Osteocyte (in vitro differentiated cells): ENCODE results near the gene SLC27A5. TPM values are rescaled to one million over a fixed set of nuclear protein-coding genes. Genes with fewer than 3 reads are reported as not detected.
"Not testable (repeated sequence)": the region's sequence is repeated elsewhere in the genome, so short reads cannot be mapped to it uniquely, and the experiment has no call there.

ENCODE experiments used
- DNase-seq: peaks from one replicate; pipeline ENCODE4 v3.0.0; 2021; ENCODE audit warnings: mixed read lengths; ENCODE audit not compliant: unreplicated experiment; ENCODE audit errors: extremely low spot score
- H3K27ac Mint-ChIP-seq: one replicate; pipeline ENCODE4 v1.8.0; 2021; ENCODE audit warnings: mild to moderate bottlenecking, mixed read lengths; ENCODE audit not compliant: unreplicated experiment
- H3K27me3 Mint-ChIP-seq: one replicate; pipeline ENCODE4 v1.8.0; 2021; ENCODE audit warnings: mixed read lengths; ENCODE audit not compliant: unreplicated experiment
- H3K36me3 Mint-ChIP-seq: one replicate; pipeline ENCODE4 v1.8.0; 2021; ENCODE audit warnings: mixed read lengths; ENCODE audit not compliant: unreplicated experiment
- H3K4me1 Mint-ChIP-seq: one replicate; pipeline ENCODE4 v1.8.0; 2021; ENCODE audit warnings: mixed read lengths; ENCODE audit not compliant: unreplicated experiment
- H3K4me3 Mint-ChIP-seq: one replicate; pipeline ENCODE4 v1.8.0; 2021; ENCODE audit warnings: mild to moderate bottlenecking, moderate library complexity, mixed read lengths; ENCODE audit not compliant: unreplicated experiment
- H3K9me3 Mint-ChIP-seq: one replicate; pipeline ENCODE4 v1.8.0; 2021; ENCODE audit warnings: mixed read lengths; ENCODE audit not compliant: unreplicated experiment
- CTCF ChIP-seq: fragments of 200-600 bp; sonication (generic); IDR thresholded peaks from 2 replicates; pipeline ENCODE4 v1.5.0; 2021; ENCODE audit warnings: antibody characterized with exemption, mild to moderate bottlenecking, moderate library complexity
- microRNA-seq: library from miRNA; unstranded; fragments of <30 nt; microRNA quantifications from one replicate; pipeline ENCODE4 v1.1.0, GENCODE V29; 2020; ENCODE audit not compliant: unreplicated experiment
- total RNA-seq: library from RNA; stranded (reverse); gene quantifications from 2 replicates; pipeline ENCODE4 v1.2.1, GENCODE V29; 2021

Gene SLC27A5
- total RNA-seq, 1 donor from 2014 or later: 7.5 TPM

DNA sequence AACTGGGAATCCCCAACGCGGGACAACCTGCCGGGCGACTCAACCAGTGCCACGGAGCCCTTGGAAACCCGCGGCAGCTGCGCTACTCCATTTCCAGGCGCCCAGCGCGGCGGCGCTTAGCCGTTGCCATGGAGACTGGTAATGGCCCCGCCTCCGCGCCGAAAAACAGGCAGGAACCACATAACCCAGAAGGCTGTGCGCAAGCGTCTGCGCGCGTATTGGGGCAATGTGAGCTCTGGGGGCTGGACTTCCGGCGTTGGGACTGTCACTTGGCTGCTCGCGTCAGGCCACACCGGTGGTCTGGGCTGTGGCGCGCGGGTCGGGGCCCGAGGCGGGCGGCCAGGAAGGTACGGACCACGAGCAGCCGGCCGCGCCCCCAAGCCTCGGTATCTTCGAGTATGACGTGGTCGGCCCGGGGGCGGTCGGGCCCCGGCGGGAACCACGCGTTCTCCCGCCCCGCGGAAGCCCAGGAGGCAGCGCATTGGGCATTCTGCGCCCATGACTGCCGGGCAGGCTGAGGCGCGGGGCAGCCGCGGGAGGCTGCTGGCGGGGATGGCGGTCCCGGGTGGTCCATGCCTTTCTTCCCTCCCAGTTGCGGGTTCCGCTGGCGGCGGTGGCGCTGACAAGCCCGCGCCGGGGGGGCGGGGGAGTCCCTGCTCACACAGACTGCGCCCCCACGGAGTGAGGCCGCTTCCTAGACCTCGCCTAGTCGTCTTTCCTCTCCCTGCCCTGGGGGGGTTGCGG lies 60.3 kb downstream of the SLC27A5 start, which contains the start of gene ZNF324B:
Gene ZNF324B, plus strand, starts transcription at position 265 of the 744 bp plus-strand sequence. CDS start 2,080 bp downstream, outside the sequence.
- Mint-ChIP-seq H3K4me3 (peak within 1 kb of the TSS; percentile 83), H3K27me3 (peaks cover 6% of the 10 kb centered on the region), H3K9me3 (no peaks in the 10 kb centered on the region), H3K4me1 (peaks cover 19% of the 10 kb centered on the region), H3K27ac (peak within 1 kb of the TSS; percentile 73), H3K36me3 (peaks cover under 1% of the 10 kb centered on the region)
- TF ChIP-seq CTCF: no peak
- DNase-seq: peak; percentile 97

- no peak for TF ChIP-seq CTCF
- Mint-ChIP-seq H3K9me3 (no peaks in the 10 kb centered on the region), H3K4me3 (peak overlapping the region; percentile 83), H3K36me3 (no peaks in the 10 kb centered on the region), H3K4me1 (peaks cover 19% of the 10 kb centered on the region), H3K27me3 (peaks cover 6% of the 10 kb centered on the region), H3K27ac (peak overlapping the region; percentile 73)
- no peak for DNase-seq
These were observed 60.9 kb downstream of the SLC27A5 start for GRCh38 chr19:58450856-58451357.

DNA sequence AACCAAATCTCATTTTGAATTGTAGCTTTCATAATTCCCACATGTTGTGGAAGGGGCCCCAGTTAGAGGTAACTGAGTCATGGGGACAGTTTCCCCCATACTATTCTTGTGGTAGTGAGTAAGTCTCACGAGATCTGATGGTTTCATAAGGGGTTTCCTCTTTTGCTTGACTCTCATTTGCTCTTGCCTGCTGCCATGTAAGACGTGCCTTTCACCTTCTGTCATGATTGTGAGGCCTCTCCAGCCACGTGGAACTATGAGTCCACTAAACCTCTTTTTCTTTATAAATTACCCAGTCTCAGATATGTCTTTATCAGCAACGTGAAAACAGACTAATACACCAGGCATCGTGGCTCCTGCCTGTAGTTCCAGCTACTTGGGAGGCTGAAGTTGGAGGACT lies 61.8 kb downstream of the SLC27A5 start:
- not testable (repeated sequence) for H3K4me3 Mint-ChIP-seq, H3K9me3 Mint-ChIP-seq, H3K36me3 Mint-ChIP-seq

DNA sequence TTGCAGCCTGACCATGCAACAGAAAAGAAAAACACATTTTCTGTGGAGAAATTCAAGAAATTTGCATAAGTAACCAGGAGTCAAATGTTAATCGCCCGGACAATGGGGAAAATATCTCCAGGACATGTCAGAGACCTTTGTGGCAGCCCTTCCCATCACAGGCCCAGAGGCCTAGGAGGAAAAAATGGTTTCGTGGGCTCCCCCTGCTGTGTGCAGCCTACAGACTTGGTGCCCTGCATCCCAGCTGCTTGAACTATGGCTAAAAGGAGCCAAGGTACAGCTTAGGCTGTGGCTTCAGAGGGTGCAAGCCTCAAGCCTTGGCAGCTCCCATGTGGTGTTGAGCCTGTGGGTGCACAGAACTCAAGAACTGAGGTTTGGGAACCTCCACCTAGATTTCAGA lies 62.9 kb downstream of the SLC27A5 start:
- H3K4me3 Mint-ChIP-seq, H3K27me3 Mint-ChIP-seq, DNase-seq, H3K9me3 Mint-ChIP-seq, H3K27ac Mint-ChIP-seq, H3K36me3 Mint-ChIP-seq: not testable (repeated sequence)
- peaks cover 19% of the 10 kb centered on the region for H3K4me1 Mint-ChIP-seq

More for the DNA sequence above, 61.8 kb downstream of the SLC27A5 start:
- H3K27me3 Mint-ChIP-seq, DNase-seq, H3K27ac Mint-ChIP-seq: not testable (repeated sequence)
- H3K4me1 Mint-ChIP-seq: peaks cover 19% of the 10 kb centered on the region

Small RNA genes lying within 50 kb of the gene (microRNA-seq; reads per million reads assigned to microRNA genes)
- not detected for gene MIR6807

Other genes with a start within 250 kb of the SLC27A5 start
- gene ZNF8, start 233.0 kb downstream of the SLC27A5 start, total RNA-seq: 10.7 and 10.9 TPM in 2 replicates
- 28.7 and 36.2 TPM in 2 replicates for gene ERVK3-1, start 206.6 kb downstream of the SLC27A5 start, total RNA-seq
- 3.7 and 4.1 TPM in 2 replicates for gene ZSCAN22, start 185.0 kb downstream of the SLC27A5 start, total RNA-seq
- gene A1BG, start 158.5 kb downstream of the SLC27A5 start, total RNA-seq: 39.8 and 40.0 TPM in 2 replicates
- gene ZNF497, start 149.2 kb downstream of the SLC27A5 start, total RNA-seq: 1.4 and 2.7 TPM in 2 replicates
- 2.5 and 3.0 TPM in 2 replicates for gene ZNF837, start 131.0 kb downstream of the SLC27A5 start, total RNA-seq
- 933 and 942 TPM in 2 replicates for gene RPS5, start 124.7 kb downstream of the SLC27A5 start, total RNA-seq
- gene RNF225, start 116.3 kb downstream of the SLC27A5 start, total RNA-seq: not detected in 2 replicates
- 11.8 and 12.1 TPM in 2 replicates for gene ZNF584, start 103.3 kb downstream of the SLC27A5 start, total RNA-seq
- 0.71 and 1.2 TPM in 2 replicates for gene ZNF132, start 71.8 kb downstream of the SLC27A5 start, total RNA-seq
- gene ZNF324B, start 60.4 kb downstream of the SLC27A5 start, total RNA-seq: 7.4 and 8.2 TPM in 2 replicates
- 12.9 and 14.8 TPM in 2 replicates for gene ZNF324, start 44.9 kb downstream of the SLC27A5 start, total RNA-seq
- 15.5 and 15.9 TPM in 2 replicates for gene ZNF446, start 35.6 kb downstream of the SLC27A5 start, total RNA-seq
- 16.7 and 17.2 TPM in 2 replicates for gene ZBTB45, start 7.8 kb upstream of the SLC27A5 start, total RNA-seq
- 333 and 354 TPM in 2 replicates for gene TRIM28, start 32.1 kb upstream of the SLC27A5 start, total RNA-seq
- gene CHMP2A, start 43.1 kb upstream of the SLC27A5 start, total RNA-seq: 130 and 132 TPM in 2 replicates
- gene UBE2M, start 46.6 kb upstream of the SLC27A5 start, total RNA-seq: 76.2 and 78.3 TPM in 2 replicates
- 25.3 and 30.9 TPM in 2 replicates for gene MZF1, start 61.3 kb upstream of the SLC27A5 start, total RNA-seq